ENCODE results near the gene TLE1.

- no peak for TF ChIP-seq MXI1 (IDR thresholded peaks at IDR 0.05; ENCODE audit: low read depth, low read length)
- no peak for TF ChIP-seq ZNF274 (IDR thresholded peaks at IDR 0.05; ENCODE audit: insufficient read depth, insufficient read length)
- TF ChIP-seq TAF1 (IDR thresholded peaks at IDR 0.05; ENCODE audit: borderline replicate concordance, low read depth, low read length), result no peak
- TF ChIP-seq JUNB (IDR thresholded peaks at IDR 0.05), result no peak
- no peak for TF ChIP-seq POLR2AphosphoS2 (IDR thresholded peaks at IDR 0.05; ENCODE audit: low read depth, low read length)
- TF ChIP-seq CTCF (IDR thresholded peaks at IDR 0.05 in 2 of 3, conservative IDR thresholded peaks at IDR 0.05 in 1 of 3; ENCODE audit: control insufficient read depth in 2 of 3, extremely low read depth in 1 of 3, insufficient read depth in 1 of 3, low read depth in 3 of 3, low read length in 3 of 3), result no peak
- TF ChIP-seq NBN (IDR thresholded peaks at IDR 0.05), result no peak
- TF ChIP-seq ZBTB40 (IDR thresholded peaks at IDR 0.05; ENCODE audit: borderline replicate concordance), result no peak
- TF ChIP-seq POLR2A (IDR thresholded peaks at IDR 0.05; ENCODE audit: low read depth, low read length), result no peak
Measured at GRCh38 chr9:81563020-81563407, 126.3 kb downstream of the TLE1 start.

Measured in GM12878 (cell line).